Kasumi-1 (cell line): ENCODE data around the gene PEAK1.

Experiments
- DNase-seq, 2 experiments: peaks; one replicate each; lab custom pipeline; 2025; lab: John Stamatoyannopoulos, UW

Gene PEAK1

GRCh38 chr15:77091097-77091496, 328.8 kb downstream of the PEAK1 start:
- no peak for DNase-seq

GRCh38 chr15:77087213-77087612, 332.7 kb downstream of the PEAK1 start:
- no peak for DNase-seq

- DNase-seq = no peak
Measured at GRCh38 chr15:77085297-77085696, 334.6 kb downstream of the PEAK1 start.

GRCh38 chr15:77084436-77084835, 335.5 kb downstream of the PEAK1 start:
- DNase-seq = no peak

- DNase-seq = no peak
Measured at GRCh38 chr15:77083381-77084160, 336.3 kb downstream of the PEAK1 start.

- DNase-seq = no peak
Measured at GRCh38 chr15:77081971-77082370, 337.9 kb downstream of the PEAK1 start.

GRCh38 chr15:77076323-77076915, 343.5 kb downstream of the PEAK1 start:
- DNase-seq = no peak

GRCh38 chr15:77075528-77075927, 344.4 kb downstream of the PEAK1 start:
- no peak for DNase-seq

- DNase-seq = no peak
Measured at GRCh38 chr15:77074350-77074749, 345.6 kb downstream of the PEAK1 start.

GRCh38 chr15:77071305-77072223, 348.3 kb downstream of the PEAK1 start:
- no peak for DNase-seq

GRCh38 chr15:77070495-77071304, 349.2 kb downstream of the PEAK1 start, which contains the start of gene TSPAN3:
Gene TSPAN3, minus strand, starts transcription at chr15:77071109. Its CDS starts 155 bp downstream, at chr15:77070954.
- DNase-seq = peak; percentile 90 to 94

GRCh38 chr15:77070180-77070494, 349.8 kb downstream of the PEAK1 start:
- no peak for DNase-seq

GRCh38 chr15:77069521-77070121, 350.3 kb downstream of the PEAK1 start:
- DNase-seq = peak in 1 of 2 experiments; percentile 39

- DNase-seq = no peak
Measured at GRCh38 chr15:77068633-77069032, 351.3 kb downstream of the PEAK1 start.

- DNase-seq = no peak
Measured at GRCh38 chr15:77067691-77068367, 352.1 kb downstream of the PEAK1 start.

- no peak for DNase-seq
Measured at GRCh38 chr15:77066971-77067690, 352.8 kb downstream of the PEAK1 start.

- DNase-seq = no peak
Measured at GRCh38 chr15:77064539-77065308, 355.2 kb downstream of the PEAK1 start.

- no peak for DNase-seq
Measured at GRCh38 chr15:77064063-77064462, 355.8 kb downstream of the PEAK1 start.

GRCh38 chr15:77063249-77063648, 356.7 kb downstream of the PEAK1 start:
- DNase-seq = no peak
